GM23338 (cell line): ENCODE data around the gene GLG1. TPM values are rescaled to one million over a fixed set of nuclear protein-coding genes. Genes with fewer than 3 reads are reported as not detected.
A peak's percentile ranks its signal among the peaks of the same experiment; 100 is the strongest.

Experiments
- ATAC-seq: fragments of 200-7000 bp; cut with Tn5 transposase; 3 replicates; pipeline ENCODE4 v1.9.1; 2020
- DNase-seq: peaks from one replicate; pipeline ENCODE4 v3.0.0-alpha.2; 2015; ENCODE audit warnings: low spot score
- H2AFZ ChIP-seq: fragments of 200-600 bp; sonication (generic); 2 replicates; pipeline ENCODE4 v1.8.0; 2016; ENCODE audit warnings: antibody characterized with exemption, mild to moderate bottlenecking, moderate library complexity
- H3F3A ChIP-seq: fragments of 200-600 bp; sonication (generic); replicated peaks from 2 replicates; pipeline ENCODE4 v1.8.0; 2017; ENCODE audit warnings: antibody characterized with exemption, mixed run types, low read depth
- H3K27ac ChIP-seq: fragments of 200-600 bp; sonication (generic); 2 replicates; pipeline ENCODE4 v1.6.1; 2016; ENCODE audit warnings: low read depth
- H3K27me3 ChIP-seq: fragments of 200-600 bp; sonication (generic); 2 replicates; pipeline ENCODE4 v1.8.0; 2016; ENCODE audit warnings: mild to moderate bottlenecking, mixed run types, moderate library complexity; ENCODE audit not compliant: insufficient read depth
- H3K36me3 ChIP-seq: fragments of 200-600 bp; sonication (generic); 2 replicates; pipeline ENCODE4 v1.8.0; 2016; ENCODE audit warnings: mild to moderate bottlenecking; ENCODE audit not compliant: insufficient read depth
- H3K4me1 ChIP-seq: fragments of 200-600 bp; sonication (generic); 2 replicates; pipeline ENCODE4 v1.8.0; 2016; ENCODE audit warnings: mild to moderate bottlenecking, moderate library complexity; ENCODE audit not compliant: insufficient read depth
- H3K4me2 ChIP-seq: fragments of 200-600 bp; sonication (generic); 2 replicates; pipeline ENCODE4 v1.7.1; 2017; ENCODE audit warnings: mixed run types
- H3K4me3 ChIP-seq: fragments of 200-600 bp; sonication (generic); 2 replicates; pipeline ENCODE4 v1.6.1; 2016; ENCODE audit warnings: mixed run types
- H3K79me2 ChIP-seq: fragments of 200-600 bp; sonication (generic); replicated peaks from 2 replicates; pipeline ENCODE4 v1.8.0; 2017; ENCODE audit warnings: mild to moderate bottlenecking; ENCODE audit not compliant: insufficient read depth
- H3K9me2 ChIP-seq: fragments of 200-600 bp; sonication (generic); 2 replicates; pipeline ENCODE4 v1.8.0; 2017; ENCODE audit not compliant: insufficient read depth
- H4K20me1 ChIP-seq: fragments of 200-600 bp; sonication (generic); replicated peaks from 2 replicates; pipeline ENCODE4 v1.8.0; 2017; ENCODE audit warnings: mild to moderate bottlenecking; ENCODE audit not compliant: insufficient read depth
- H3K27ac Mint-ChIP-seq: 2 replicates; pipeline ENCODE4 v1.8.0; 2020; ENCODE audit warnings: inconsistent platforms, mild to moderate bottlenecking, moderate library complexity, mixed read lengths
- H3K27me3 Mint-ChIP-seq: 3 replicates; pipeline ENCODE4 v1.8.0; 2022; ENCODE audit warnings: low read depth, mild to moderate bottlenecking, moderate library complexity, mixed read lengths, inconsistent platforms; ENCODE audit not compliant: insufficient read depth, poor library complexity
- H3K36me3 Mint-ChIP-seq: 3 replicates; pipeline ENCODE4 v1.8.0; 2021; ENCODE audit warnings: low read depth, mild to moderate bottlenecking, inconsistent platforms, moderate library complexity, mixed read lengths
- H3K4me1 Mint-ChIP-seq: 3 replicates; pipeline ENCODE4 v1.8.0; 2020; ENCODE audit warnings: mild to moderate bottlenecking, inconsistent platforms, mixed read lengths
- H3K4me3 Mint-ChIP-seq: 3 replicates; pipeline ENCODE4 v1.8.0; 2021; ENCODE audit warnings: moderate library complexity, mild to moderate bottlenecking, inconsistent platforms, mixed read lengths
- H3K9me3 Mint-ChIP-seq: 3 replicates; pipeline ENCODE4 v1.8.0; 2020; ENCODE audit warnings: moderate library complexity, mild to moderate bottlenecking, inconsistent platforms, mixed read lengths
- ETS1 ChIP-seq: IDR thresholded peaks from 2 replicates; pipeline ENCODE4 v1.6.1; 2016; ENCODE audit warnings: antibody characterized with exemption
- EZH2 ChIP-seq: fragments of 200-600 bp; sonication (generic); IDR thresholded peaks from one replicate; pipeline ENCODE4 v1.8.0; 2017; ENCODE audit warnings: antibody characterized with exemption, mild to moderate bottlenecking, low read depth; ENCODE audit not compliant: unreplicated experiment
- EZH2phosphoT487 ChIP-seq: fragments of 200-600 bp; sonication (generic); IDR thresholded peaks from one replicate; pipeline ENCODE4 v1.8.1; 2018; ENCODE audit warnings: antibody characterized with exemption; ENCODE audit not compliant: unreplicated experiment
- JUNB ChIP-seq: IDR thresholded peaks from one replicate; pipeline ENCODE4 v1.6.1; 2016; ENCODE audit warnings: antibody characterized with exemption; ENCODE audit not compliant: unreplicated experiment
- NANOG ChIP-seq: IDR thresholded peaks from 2 replicates; pipeline ENCODE4 v1.6.1; 2016; ENCODE audit warnings: antibody characterized with exemption, borderline replicate concordance
- POLR2AphosphoS5 ChIP-seq: IDR thresholded peaks from 2 replicates; pipeline ENCODE4 v1.6.1; 2016; ENCODE audit warnings: antibody characterized with exemption, low read depth
- STAT1 ChIP-seq: IDR thresholded peaks from one replicate; pipeline ENCODE4 v1.6.1; 2016; ENCODE audit warnings: antibody characterized with exemption; ENCODE audit not compliant: unreplicated experiment
- ZNF114 ChIP-seq: fragments of 250-450 bp; sonication (Bioruptor Pico); IDR thresholded peaks from 2 replicates; pipeline ENCODE4 v1.5.0; 2020; ENCODE audit warnings: mild to moderate bottlenecking, moderate library complexity
- ZNF331 ChIP-seq: fragments of 250-450 bp; sonication (Bioruptor Pico); IDR thresholded peaks from 2 replicates; pipeline ENCODE4 v1.5.0; 2020; ENCODE audit warnings: low read depth, mild to moderate bottlenecking, moderate library complexity
- polyA plus RNA-seq: library from polyadenylated mRNA; unstranded; fragments of >200 nt; fragmentation: Nextera tagmentation; extraction: Ambion mirVana; gene quantifications from 2 replicates; pipeline ENCODE4 v1.2.1, GENCODE V29; 2016
- total RNA-seq: library from RNA; depleted of rRNA; stranded (reverse); fragments of >200 nt; shearing (Covaris generic); gene quantifications from 2 replicates; pipeline ENCODE4 v1.2.3, GENCODE V29; 2014
- TF ChIP-seq, protein P1 (sequence below), 2 experiments: fragments of 200-600 bp in 1 of 2; sonication (generic) in 1 of 2; conservative IDR thresholded peaks; 2 replicates each; pipeline versions ENCODE4 v1.5.1 to v1.6.1; 2016 to 2017; ENCODE audit warnings: antibody characterized with exemption in 2 of 2, low read depth in 2 of 2, mild to moderate bottlenecking in 2 of 2, moderate library complexity in 1 of 2
- TF ChIP-seq, protein P2 (sequence below): IDR thresholded peaks from one replicate; pipeline ENCODE4 v1.6.1; 2018; ENCODE audit warnings: antibody characterized with exemption; ENCODE audit not compliant: unreplicated experiment

Gene GLG1
- total and polyA plus RNA-seq, 2 experiments from 2014 or later, result 61.2 to 211 TPM

- Histone ChIP-seq H3K9me2 (no peaks in the 10 kb centered on the region), H3F3A (no peaks in the 10 kb centered on the region), H3K27ac (no peak overlapping the region), H4K20me1 (peaks cover 65% of the 10 kb centered on the region), H2AFZ (no peak overlapping the region), H3K4me2 (0 out of 2 replicates have a peak overlapping the region, but pooled peaks have one; percentile 97), H3K4me1 (peaks cover 33% of the 10 kb centered on the region), H3K36me3 (no peaks in the 10 kb centered on the region), H3K4me3 (peak overlapping the region; percentile 91; the same call in 1 of the 2 replicates), H3K79me2 (peaks cover 79% of the 10 kb centered on the region), H3K27me3 (no peaks in the 10 kb centered on the region)
- peak overlapping the region; percentile 29; the same call in 2 of the 3 replicates for H3K4me3 Mint-ChIP-seq
- peaks cover 9% of the 10 kb centered on the region for H3K27me3 Mint-ChIP-seq
- no peak for TF ChIP-seq JUNB
- no peak for TF ChIP-seq ZNF114 (CRISPR knock-in tag)
- TF ChIP-seq EZH2phosphoT487, result no peak
- TF ChIP-seq, protein P1, sequence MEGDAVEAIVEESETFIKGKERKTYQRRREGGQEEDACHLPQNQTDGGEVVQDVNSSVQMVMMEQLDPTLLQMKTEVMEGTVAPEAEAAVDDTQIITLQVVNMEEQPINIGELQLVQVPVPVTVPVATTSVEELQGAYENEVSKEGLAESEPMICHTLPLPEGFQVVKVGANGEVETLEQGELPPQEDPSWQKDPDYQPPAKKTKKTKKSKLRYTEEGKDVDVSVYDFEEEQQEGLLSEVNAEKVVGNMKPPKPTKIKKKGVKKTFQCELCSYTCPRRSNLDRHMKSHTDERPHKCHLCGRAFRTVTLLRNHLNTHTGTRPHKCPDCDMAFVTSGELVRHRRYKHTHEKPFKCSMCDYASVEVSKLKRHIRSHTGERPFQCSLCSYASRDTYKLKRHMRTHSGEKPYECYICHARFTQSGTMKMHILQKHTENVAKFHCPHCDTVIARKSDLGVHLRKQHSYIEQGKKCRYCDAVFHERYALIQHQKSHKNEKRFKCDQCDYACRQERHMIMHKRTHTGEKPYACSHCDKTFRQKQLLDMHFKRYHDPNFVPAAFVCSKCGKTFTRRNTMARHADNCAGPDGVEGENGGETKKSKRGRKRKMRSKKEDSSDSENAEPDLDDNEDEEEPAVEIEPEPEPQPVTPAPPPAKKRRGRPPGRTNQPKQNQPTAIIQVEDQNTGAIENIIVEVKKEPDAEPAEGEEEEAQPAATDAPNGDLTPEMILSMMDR (conservative IDR thresholded peaks at IDR 0.05; ENCODE audit: low read depth in 2 of 2), result no peak
- no peak for TF ChIP-seq ZNF331 (CRISPR knock-in tag)
- TF ChIP-seq NANOG, result no peak
- peaks cover 35% of the 10 kb centered on the region for H3K4me1 Mint-ChIP-seq
- DNase-seq, result no peak
- ATAC-seq, result no peak
- peaks cover 4% of the 10 kb centered on the region; the same call in 2 of the 3 replicates for H3K36me3 Mint-ChIP-seq
- 0 out of 2 replicates have a peak overlapping the region, but pooled peaks have one; percentile 9 for H3K27ac Mint-ChIP-seq
- no peaks in the 10 kb centered on the region for H3K9me3 Mint-ChIP-seq
Measured at GRCh38 chr16:74603848-74604247, 3.1 kb downstream of the GLG1 start.

GRCh38 chr16:74601126-74601871 lies 5.6 kb downstream of the GLG1 start:
- Histone ChIP-seq H3F3A (no peaks in the 10 kb centered on the region), H3K36me3 (no peaks in the 10 kb centered on the region), H2AFZ (no peak overlapping the region), H3K4me1 (peaks cover 21% of the 10 kb centered on the region), H3K4me2 (peak overlapping the region; percentile 49; the same call in 1 of the 2 replicates), H3K27ac (no peak overlapping the region), H3K9me2 (no peaks in the 10 kb centered on the region), H4K20me1 (peaks cover 65% of the 10 kb centered on the region), H3K4me3 (no peak overlapping the region), H3K27me3 (no peaks in the 10 kb centered on the region), H3K79me2 (peaks cover 100% of the 10 kb centered on the region)
- ATAC-seq (peak; percentile 27; the same call in 1 of the 3 replicates), DNase-seq (no peak)
- H3K27ac Mint-ChIP-seq, result no peak overlapping the region
- H3K27me3 Mint-ChIP-seq, result peaks cover 9% of the 10 kb centered on the region
- peaks cover 27% of the 10 kb centered on the region for H3K4me1 Mint-ChIP-seq
- no peak for TF ChIP-seq POLR2AphosphoS5
- TF ChIP-seq NANOG, result no peak
- TF ChIP-seq, protein P1 (conservative IDR thresholded peaks at IDR 0.05; ENCODE audit: low read depth in 2 of 2), result no peak
- TF ChIP-seq STAT1, result no peak
- no peak for TF ChIP-seq ETS1
- TF ChIP-seq EZH2, result no peak
- TF ChIP-seq, protein P2, sequence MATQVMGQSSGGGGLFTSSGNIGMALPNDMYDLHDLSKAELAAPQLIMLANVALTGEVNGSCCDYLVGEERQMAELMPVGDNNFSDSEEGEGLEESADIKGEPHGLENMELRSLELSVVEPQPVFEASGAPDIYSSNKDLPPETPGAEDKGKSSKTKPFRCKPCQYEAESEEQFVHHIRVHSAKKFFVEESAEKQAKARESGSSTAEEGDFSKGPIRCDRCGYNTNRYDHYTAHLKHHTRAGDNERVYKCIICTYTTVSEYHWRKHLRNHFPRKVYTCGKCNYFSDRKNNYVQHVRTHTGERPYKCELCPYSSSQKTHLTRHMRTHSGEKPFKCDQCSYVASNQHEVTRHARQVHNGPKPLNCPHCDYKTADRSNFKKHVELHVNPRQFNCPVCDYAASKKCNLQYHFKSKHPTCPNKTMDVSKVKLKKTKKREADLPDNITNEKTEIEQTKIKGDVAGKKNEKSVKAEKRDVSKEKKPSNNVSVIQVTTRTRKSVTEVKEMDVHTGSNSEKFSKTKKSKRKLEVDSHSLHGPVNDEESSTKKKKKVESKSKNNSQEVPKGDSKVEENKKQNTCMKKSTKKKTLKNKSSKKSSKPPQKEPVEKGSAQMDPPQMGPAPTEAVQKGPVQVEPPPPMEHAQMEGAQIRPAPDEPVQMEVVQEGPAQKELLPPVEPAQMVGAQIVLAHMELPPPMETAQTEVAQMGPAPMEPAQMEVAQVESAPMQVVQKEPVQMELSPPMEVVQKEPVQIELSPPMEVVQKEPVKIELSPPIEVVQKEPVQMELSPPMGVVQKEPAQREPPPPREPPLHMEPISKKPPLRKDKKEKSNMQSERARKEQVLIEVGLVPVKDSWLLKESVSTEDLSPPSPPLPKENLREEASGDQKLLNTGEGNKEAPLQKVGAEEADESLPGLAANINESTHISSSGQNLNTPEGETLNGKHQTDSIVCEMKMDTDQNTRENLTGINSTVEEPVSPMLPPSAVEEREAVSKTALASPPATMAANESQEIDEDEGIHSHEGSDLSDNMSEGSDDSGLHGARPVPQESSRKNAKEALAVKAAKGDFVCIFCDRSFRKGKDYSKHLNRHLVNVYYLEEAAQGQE, result no peak
- no peaks in the 10 kb centered on the region for H3K9me3 Mint-ChIP-seq
- H3K4me3 Mint-ChIP-seq, result no peak overlapping the region
- peaks cover 10% of the 10 kb centered on the region for H3K36me3 Mint-ChIP-seq
